ENCODE measurements around the gene MKI67. TPM values are rescaled to one million over a fixed set of nuclear protein-coding genes. Genes with fewer than 3 reads are reported as not detected.

The MKI67 gene
- total and polyA plus RNA-seq, 10 of the 15 experiments (the other 5 are each of a cell fraction or from before 2014, with no cell fraction given) = 22.3 to 183 (median 82.9) TPM

GRCh38 chr10:128095753-128096469 lies 30.3 kb downstream of the MKI67 start:
- RAD21 ChIA-PET (ENCODE audit: unreplicated experiment) = no interaction called here
- H3K9me3 ChIP-seq (replicated peaks; ENCODE audit: control insufficient read depth, insufficient read depth, low read length) = no peaks in the 10 kb centered on the region
- no peaks in the 10 kb centered on the region for H4K20me1 ChIP-seq (ENCODE audit: control insufficient read depth, insufficient read depth)
- in situ Hi-C loops (cut with MboI) = no loop called here
- no peaks in the 10 kb centered on the region for H3K79me2 ChIP-seq (ENCODE audit: control insufficient read depth, insufficient read depth, low read length)
- peaks cover 19 to 33% of the 10 kb centered on the region in 2 experiments for H3K36me3 ChIP-seq (ENCODE audit: control insufficient read depth in 2 of 2, insufficient read depth in 2 of 2, low read length in 1 of 2)
- SMC1A ChIA-PET (ENCODE audit: uncharacterized antibody, unreplicated experiment) = interaction anchor here (1.6 kb wide), 1 partner anchor 20 kb away, joined by 7 read pairs; no protein-coding TSS in a partner anchor
- no peaks in the 10 kb centered on the region for H3K27me3 ChIP-seq (replicated peaks in 1 of 2; ENCODE audit: control insufficient read depth in 2 of 2, insufficient read depth in 2 of 2, low read length in 1 of 2)
- CTCF ChIA-PET = interaction anchor here (0.6 to 0.7 kb wide), 2 partner anchors 12 to 807 kb away, joined by 3 read pairs; no protein-coding TSS in a partner anchor
- no peak overlapping the region for H3K9ac ChIP-seq (ENCODE audit: control insufficient read depth, insufficient read depth, low read length)
- ATAC-seq = peak; percentile 23
- WGBS (ENCODE audit: insufficient coverage, insufficient replicate concordance, low lambda C conversion rate, missing lambda C conversion rate) = 74% methylated on average over 11 of the region's 11 CpGs
- no peak overlapping the region for H2AFZ ChIP-seq (ENCODE audit: control insufficient read depth, low read depth, low read length)
- BruUV-seq (replicated peaks) = no TSS peak
- no peak for DNase-seq (ENCODE audit: low read depth, low spot score)
- intact Hi-C loops (cut with micrococcal nuclease; ENCODE audit: unreplicated experiment) = no loop called here
- FAIRE-seq = peak; percentile 13
- H3K4me2 ChIP-seq (ENCODE audit: control insufficient read depth, insufficient read depth) = no peak overlapping the region; the same call in 1 of the 2 replicates
- POLR2A ChIA-PET = interaction anchor here (0.9 kb wide), 1 partner anchor 53 kb away, joined by 3 read pairs; no protein-coding TSS in a partner anchor
- no peak overlapping the region for H3K27ac ChIP-seq (ENCODE audit: control insufficient read depth, insufficient read depth)
- no peak overlapping the region for H3K4me3 ChIP-seq
- H3K4me1 ChIP-seq (ENCODE audit: control insufficient read depth, insufficient read depth, low read length) = no peaks in the 10 kb centered on the region
- TF ChIP-seq POLR2AphosphoS2 (IDR thresholded peaks at IDR 0.05; ENCODE audit: low read depth, low read length) = peak; percentile 23; the same call in 1 of the 2 replicates
- TF ChIP-seq BCLAF1 (IDR thresholded peaks at IDR 0.05) = no peak
